ENCODE results near the gene RMND1.

RMND1 gene

GRCh38 chr6:151493161-151493803, 41.4 kb upstream of the RMND1 start:
- peak overlapping the region; percentile 78; the same call in 1 of the 2 replicates for H3K4me2 ChIP-seq
- H4K20me1 ChIP-seq (ENCODE audit: insufficient read depth): no peaks in the 10 kb centered on the region
- H3K9ac ChIP-seq: peak overlapping the region; percentile 83; the same call in 1 of the 2 replicates
- H3K4me3 ChIP-seq (IDR thresholded peaks at IDR 0.05; ENCODE audit: insufficient read depth, low read depth, low read length): no peak overlapping the region
- H2AFZ ChIP-seq (ENCODE audit: low read depth): peak overlapping the region; percentile 89
- H3K79me2 ChIP-seq (ENCODE audit: insufficient read depth, low read depth): no peaks in the 10 kb centered on the region
- no peaks in the 10 kb centered on the region for H3K27me3 ChIP-seq (ENCODE audit: insufficient read depth, low read depth)
- no peaks in the 10 kb centered on the region for H3K36me3 ChIP-seq (ENCODE audit: insufficient read depth)
- peaks cover 21% of the 10 kb centered on the region for H3K4me1 ChIP-seq (ENCODE audit: low read depth, poor library complexity, severe bottlenecking)
- no peak for TF ChIP-seq CTCF (conservative IDR thresholded peaks at IDR 0.05; ENCODE audit: low read depth, low read length)
- peak overlapping the region; percentile 65 for H3K27ac ChIP-seq

- no peak for TF ChIP-seq CTCF (conservative IDR thresholded peaks at IDR 0.05; ENCODE audit: low read depth, low read length)
- H3K4me2 ChIP-seq: no peak overlapping the region
- no peak overlapping the region for H3K4me3 ChIP-seq (IDR thresholded peaks at IDR 0.05; ENCODE audit: insufficient read depth, low read depth, low read length)
- no peaks in the 10 kb centered on the region for H3K36me3 ChIP-seq (ENCODE audit: insufficient read depth)
- H3K9ac ChIP-seq: no peak overlapping the region
- H3K79me2 ChIP-seq (ENCODE audit: insufficient read depth, low read depth): no peaks in the 10 kb centered on the region
- H3K4me1 ChIP-seq (ENCODE audit: low read depth, poor library complexity, severe bottlenecking): peaks cover 27% of the 10 kb centered on the region
- H3K27ac ChIP-seq: no peak overlapping the region
- H4K20me1 ChIP-seq (ENCODE audit: insufficient read depth): no peaks in the 10 kb centered on the region
- H3K27me3 ChIP-seq (ENCODE audit: insufficient read depth, low read depth): no peaks in the 10 kb centered on the region
- no peak overlapping the region for H2AFZ ChIP-seq (ENCODE audit: low read depth)
Measured at GRCh38 chr6:151490996-151491395, 39.1 kb upstream of the RMND1 start.

GRCh38 chr6:151488226-151488625, 36.3 kb upstream of the RMND1 start:
- H3K4me1 ChIP-seq (ENCODE audit: low read depth, poor library complexity, severe bottlenecking): peaks cover 38% of the 10 kb centered on the region
- H3K36me3 ChIP-seq (ENCODE audit: insufficient read depth): no peaks in the 10 kb centered on the region
- H2AFZ ChIP-seq (ENCODE audit: low read depth): no peak overlapping the region
- H3K4me3 ChIP-seq (IDR thresholded peaks at IDR 0.05; ENCODE audit: insufficient read depth, low read depth, low read length): no peak overlapping the region
- TF ChIP-seq CTCF (conservative IDR thresholded peaks at IDR 0.05; ENCODE audit: low read depth, low read length): no peak
- no peaks in the 10 kb centered on the region for H4K20me1 ChIP-seq (ENCODE audit: insufficient read depth)
- H3K27me3 ChIP-seq (ENCODE audit: insufficient read depth, low read depth): no peaks in the 10 kb centered on the region
- no peaks in the 10 kb centered on the region for H3K79me2 ChIP-seq (ENCODE audit: insufficient read depth, low read depth)
- H3K4me2 ChIP-seq: no peak overlapping the region
- H3K9ac ChIP-seq: no peak overlapping the region
- no peak overlapping the region for H3K27ac ChIP-seq

GRCh38 chr6:151483994-151484393, 32.1 kb upstream of the RMND1 start:
- Histone ChIP-seq H3K79me2 (ENCODE audit: insufficient read depth, low read depth) (no peaks in the 10 kb centered on the region), H3K4me1 (ENCODE audit: low read depth, poor library complexity, severe bottlenecking) (peaks cover 38% of the 10 kb centered on the region), H3K36me3 (ENCODE audit: insufficient read depth) (no peaks in the 10 kb centered on the region), H3K27ac (no peak overlapping the region), H3K4me3 (IDR thresholded peaks at IDR 0.05; ENCODE audit: insufficient read depth, low read depth, low read length) (no peak overlapping the region), H4K20me1 (ENCODE audit: insufficient read depth) (no peaks in the 10 kb centered on the region), H3K4me2 (no peak overlapping the region), H3K27me3 (ENCODE audit: insufficient read depth, low read depth) (no peaks in the 10 kb centered on the region), H2AFZ (ENCODE audit: low read depth) (no peak overlapping the region), H3K9ac (no peak overlapping the region)
- TF ChIP-seq CTCF (conservative IDR thresholded peaks at IDR 0.05; ENCODE audit: low read depth, low read length): no peak
